Prostate gland (tissue), 2 donors: ENCODE data around the gene DSN1. TPM values are rescaled to one million over a fixed set of nuclear protein-coding genes. Genes with fewer than 3 reads are reported as not detected.

Experiments used
- DNase-seq: peaks from one replicate; pipeline ENCODE4 v3.0.0-alpha.2; 2019; ENCODE audit warnings: low spot score
- H3K27ac ChIP-seq, 2 donors: fragments of 200-600 bp; sonication (generic); 2 replicates each; pipeline ENCODE4 v1.5.1; 2017 to 2019
- H3K27me3 ChIP-seq: fragments of 200-600 bp; sonication (generic); replicated peaks from 2 replicates; pipeline ENCODE4 v1.5.1; 2019; ENCODE audit not compliant: insufficient read depth
- H3K36me3 ChIP-seq, 2 donors: fragments of 200-600 bp; sonication (generic); 1 replicate in 1 of 2; 2 replicates in 1 of 2; pipeline versions ENCODE4 v1.5.1 to v1.8.1; 2017 to 2019
- H3K4me1 ChIP-seq: fragments of 200-600 bp; sonication (generic); replicated peaks from 2 replicates; pipeline ENCODE4 v1.5.1; 2019
- H3K4me3 ChIP-seq, 2 donors: fragments of 200-600 bp; sonication (generic); 2 replicates each; pipeline ENCODE4 v1.5.1; 2017 to 2019
- H3K9me3 ChIP-seq: fragments of 200-600 bp; sonication (generic); 2 replicates; pipeline ENCODE4 v1.5.1; 2017
- CTCF ChIP-seq, 4 experiments: fragments of 200-600 bp in 2 of 4; fragments of 450-650 bp in 2 of 4; sonication (generic) in 2 of 4; IDR thresholded peaks; 1 replicate in 3 of 4; 2 replicates in 1 of 4; pipeline ENCODE4 v1.5.1; 2016 to 2019; ENCODE audit warnings: antibody characterized with exemption in 4 of 4, mild to moderate bottlenecking in 2 of 4, moderate library complexity in 2 of 4
- POLR2A ChIP-seq: fragments of 450-650 bp; IDR thresholded peaks from one replicate; pipeline ENCODE4 v1.6.1; 2016; ENCODE audit warnings: antibody characterized with exemption, mild to moderate bottlenecking
- POLR2AphosphoS5 ChIP-seq: sonication (generic); formaldehyde crosslinking; IDR thresholded peaks from one replicate; pipeline ENCODE4 v1.6.1; 2017; ENCODE audit warnings: antibody characterized with exemption
- WGBS: methylation state at CpG from one replicate; pipeline ENCODE4 v1.1.5; 2018; 5-methylcytosine and 5-hydroxymethylcytosine counted together
- intact Hi-C: fragments of 100-400 bp; cut with DNase I; formaldehyde crosslinking; loops from one replicate; pipeline ENCODE4 v1.14.2; 2022
- total RNA-seq, 2 donors: library from RNA; depleted of rRNA; stranded (reverse); fragments of >200 nt; gene quantifications; one replicate each; pipeline ENCODE4 v1.1.0, GENCODE V29; 2016

DSN1 gene
- total RNA-seq, 2 donors from 2014 or later: 13.0 to 17.1 TPM

- H3K27ac ChIP-seq: no peak overlapping the region
- 82% methylated on average over 5 of the region's 5 CpGs for whole genome bisulfite sequencing
- H3K27me3 ChIP-seq: no peaks in the 10 kb centered on the region
- no peaks in the 10 kb centered on the region for H3K4me1 ChIP-seq
- intact Hi-C loops: no loop called here
- TF ChIP-seq POLR2AphosphoS5: no peak
- TF ChIP-seq POLR2A: no peak
- no peak for TF ChIP-seq CTCF (IDR thresholded peaks at IDR 0.05)
- H3K4me3 ChIP-seq: no peak overlapping the region
- no peaks in the 10 kb centered on the region for H3K36me3 ChIP-seq
- no peaks in the 10 kb centered on the region for H3K9me3 ChIP-seq
- no peak for DNase-seq
These were observed 13.1 kb upstream of the DSN1 start for GRCh38 chr20:36786663-36787062.

GRCh38 chr20:36786246-36786645 is 12.7 kb upstream of the DSN1 start:
- H3K9me3 ChIP-seq: no peaks in the 10 kb centered on the region
- no peak overlapping the region for H3K27ac ChIP-seq
- no peak for DNase-seq
- H3K4me1 ChIP-seq: no peaks in the 10 kb centered on the region
- no peak for TF ChIP-seq POLR2AphosphoS5
- TF ChIP-seq POLR2A: no peak
- no peak for TF ChIP-seq CTCF (IDR thresholded peaks at IDR 0.05)
- intact Hi-C loops: no loop called here
- 93% methylated on average over 13 of the region's 13 CpGs for WGBS
- no peaks in the 10 kb centered on the region for H3K27me3 ChIP-seq
- no peaks in the 10 kb centered on the region for H3K36me3 ChIP-seq
- no peak overlapping the region for H3K4me3 ChIP-seq

- Histone ChIP-seq H3K9me3 (no peaks in the 10 kb centered on the region), H3K36me3 (no peaks in the 10 kb centered on the region), H3K4me1 (no peaks in the 10 kb centered on the region), H3K27ac (no peak overlapping the region), H3K27me3 (no peaks in the 10 kb centered on the region), H3K4me3 (no peak overlapping the region)
- TF ChIP-seq POLR2A: no peak
- TF ChIP-seq POLR2AphosphoS5: no peak
- TF ChIP-seq CTCF (IDR thresholded peaks at IDR 0.05): no peak
- intact Hi-C loops: no loop called here
- 61% methylated on average over 2 of the region's 2 CpGs for WGBS
- DNase-seq: no peak
These were observed 11.7 kb upstream of the DSN1 start for GRCh38 chr20:36785308-36785707.

GRCh38 chr20:36784900-36785299 is 11.3 kb upstream of the DSN1 start:
- Histone ChIP-seq H3K4me1 (no peaks in the 10 kb centered on the region), H3K36me3 (no peaks in the 10 kb centered on the region), H3K9me3 (no peaks in the 10 kb centered on the region), H3K4me3 (no peak overlapping the region), H3K27ac (no peak overlapping the region), H3K27me3 (no peaks in the 10 kb centered on the region)
- intact Hi-C loops: no loop called here
- no peak for DNase-seq
- TF ChIP-seq POLR2A (no peak), POLR2AphosphoS5 (no peak), CTCF (IDR thresholded peaks at IDR 0.05) (no peak)
- 72% methylated on average over 8 of the region's 9 CpGs for WGBS

GRCh38 chr20:36784116-36784515 is 10.6 kb upstream of the DSN1 start:
- Histone ChIP-seq H3K9me3 (no peaks in the 10 kb centered on the region), H3K27ac (no peak overlapping the region), H3K4me3 (no peak overlapping the region), H3K36me3 (no peaks in the 10 kb centered on the region), H3K4me1 (no peaks in the 10 kb centered on the region), H3K27me3 (no peaks in the 10 kb centered on the region)
- TF ChIP-seq CTCF (IDR thresholded peaks at IDR 0.05) (no peak), POLR2A (no peak), POLR2AphosphoS5 (no peak)
- intact Hi-C loops: no loop called here
- WGBS: 97% methylated on average over 7 of the region's 7 CpGs
- no peak for DNase-seq
